A375 (cell line): ENCODE results near the gene TBC1D8B. TPM values are rescaled to one million over a fixed set of nuclear protein-coding genes. Genes with fewer than 3 reads are reported as not detected.

Experiments
- total RNA-seq: library from RNA; depleted of rRNA; stranded (reverse); fragments of >200 nt; shearing (Covaris generic); gene quantifications from 2 replicates; pipeline ENCODE4 v1.2.3, GENCODE V29; 2014; rRNA removed

TBC1D8B gene
- total RNA-seq, result 0.19 and 0.56 TPM in 2 replicates

GRCh38 chrX:106802388-106803275, at the start of gene TBC1D8B:
Gene TBC1D8B (plus strand): TSS chrX:106802673. CDS start chrX:106802854, 181 bp downstream.

DNA sequence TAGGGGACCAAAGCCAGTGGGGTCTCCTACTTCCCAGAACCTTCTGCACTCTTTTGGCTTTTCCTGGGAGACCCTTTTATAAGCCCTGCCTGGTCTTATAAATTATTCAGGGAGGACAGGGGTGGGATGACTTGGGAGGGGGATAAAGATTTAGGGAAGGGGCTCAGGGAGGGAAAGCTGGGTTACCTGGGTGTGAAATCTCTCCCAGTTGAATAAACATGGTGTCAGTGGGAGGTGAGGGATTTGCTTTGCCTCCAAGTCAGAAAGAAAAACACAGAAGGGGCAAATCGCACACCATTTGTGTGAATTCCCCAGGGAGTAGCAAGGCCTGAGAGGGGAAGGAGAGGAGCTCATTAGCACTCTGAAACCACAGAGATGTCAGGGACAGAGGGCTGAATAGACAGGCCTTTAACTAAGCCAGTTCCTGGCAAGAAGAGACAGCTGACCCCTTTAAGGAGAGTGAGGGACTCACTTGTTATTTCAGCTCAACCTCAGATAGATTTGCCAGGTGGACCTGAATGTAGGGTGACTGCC, 100.9 kb downstream of the TBC1D8B start, which contains the start of gene RIPPLY1:
RIPPLY1 (minus strand) TSS at position 51 of the 534 bp plus-strand sequence. CDS start 54 bp downstream, outside the sequence.

DNA sequence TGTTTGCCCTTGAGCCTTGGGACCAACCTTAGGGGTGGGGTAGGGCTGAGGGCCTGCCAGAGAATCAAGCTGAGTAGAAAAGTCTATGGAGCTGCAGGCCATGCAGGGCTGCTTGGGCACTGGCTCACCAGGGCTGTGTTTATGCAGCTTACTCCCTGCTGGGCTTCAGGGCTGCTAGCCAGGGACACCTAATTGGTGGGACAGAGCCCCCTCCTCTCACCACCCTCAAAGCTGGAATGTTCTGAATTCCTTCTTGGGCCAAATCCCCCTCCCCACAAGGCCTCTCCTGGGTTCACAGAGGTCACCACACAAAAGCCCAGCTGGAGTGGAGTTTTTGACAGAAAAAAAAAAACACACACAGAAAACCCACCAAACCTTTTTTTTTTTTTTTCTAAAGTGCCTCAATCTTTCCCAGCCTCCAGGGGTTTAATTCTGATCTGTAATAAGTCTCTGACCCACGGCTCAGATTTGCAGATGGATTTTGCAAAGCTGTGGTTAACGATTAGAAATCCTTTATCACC, 117.5 kb downstream of the TBC1D8B start, which contains the start of gene CLDN2:
CLDN2 (plus strand) TSS at position 471 of the 521 bp plus-strand sequence. CDS start 7,827 bp downstream, outside the sequence.

Other genes starting within 250 kb of the TBC1D8B start
- gene RADX, start 190.7 kb upstream of the TBC1D8B start, total RNA-seq, result 2.3 and 2.4 TPM in 2 replicates
- 2.6 and 3.8 TPM in 2 replicates for gene RNF128, start 76.0 kb upstream of the TBC1D8B start, total RNA-seq
- gene RIPPLY1, start 100.7 kb downstream of the TBC1D8B start, total RNA-seq, result not detected in 2 replicates
- 0.08 and 0.11 TPM in 2 replicates for gene CLDN2, start 117.7 kb downstream of the TBC1D8B start, total RNA-seq
- gene MORC4, start 197.5 kb downstream of the TBC1D8B start, total RNA-seq, result 8.1 and 10.2 TPM in 2 replicates